C1 segment of cervical spinal cord (tissue), 14 donors: ENCODE measurements around the gene USP8.
"Not testable (repeated sequence)": the region's sequence is repeated elsewhere in the genome, so short reads cannot be mapped to it uniquely, and the experiment has no call there.

Experiments
- DNase-seq, 14 donors: peaks; one replicate each; lab custom pipeline; 2025; lab: John Stamatoyannopoulos, UW

USP8 gene

GRCh38 chr15:50424066-50424890 lies at the start of gene USP8:
TSS of gene USP8 (plus strand) at chr15:50424405. CDS start at chr15:50439074, 14,669 bp downstream.
- peak; percentile 55 to 97 (median 94) for DNase-seq

- no peak for DNase-seq
Observed at GRCh38 chr15:50377867-50378751, 46.1 kb upstream of the USP8 start.

- DNase-seq = no peak
Observed at GRCh38 chr15:50378776-50379175, 45.4 kb upstream of the USP8 start.

- not testable (repeated sequence) for DNase-seq
Observed at GRCh38 chr15:50379413-50379812, 44.8 kb upstream of the USP8 start.

- DNase-seq = no peak
Observed at GRCh38 chr15:50380089-50380488, 44.1 kb upstream of the USP8 start.

GRCh38 chr15:50381438-50381837 lies 42.8 kb upstream of the USP8 start:
- DNase-seq = no peak

GRCh38 chr15:50382408-50382807 lies 41.8 kb upstream of the USP8 start:
- not testable (repeated sequence) for DNase-seq

- no peak for DNase-seq
Observed at GRCh38 chr15:50390554-50391264, 33.5 kb upstream of the USP8 start.

- DNase-seq = not testable (repeated sequence)
Observed at GRCh38 chr15:50391561-50391960, 32.6 kb upstream of the USP8 start.

- no peak for DNase-seq
Observed at GRCh38 chr15:50411870-50412269, 12.3 kb upstream of the USP8 start.

- no peak for DNase-seq
Observed at GRCh38 chr15:50414624-50415023, 9.6 kb upstream of the USP8 start.

GRCh38 chr15:50415752-50416404 lies 8.3 kb upstream of the USP8 start:
- DNase-seq = no peak

- no peak for DNase-seq
Observed at GRCh38 chr15:50416890-50417289, 7.3 kb upstream of the USP8 start.

- no peak for DNase-seq
Observed at GRCh38 chr15:50418041-50418583, 6.1 kb upstream of the USP8 start.

GRCh38 chr15:50425219-50425618 lies 1.0 kb downstream of the USP8 start:
- DNase-seq = no peak

GRCh38 chr15:50425678-50426246 lies 1.6 kb downstream of the USP8 start:
- not testable (repeated sequence) for DNase-seq

GRCh38 chr15:50426428-50426827 lies 2.2 kb downstream of the USP8 start:
- no peak for DNase-seq

- no peak for DNase-seq
Observed at GRCh38 chr15:50431204-50431603, 7.0 kb downstream of the USP8 start.

- DNase-seq = no peak
Observed at GRCh38 chr15:50432230-50432629, 8.0 kb downstream of the USP8 start.

- DNase-seq = no peak
Observed at GRCh38 chr15:50435772-50436171, 11.6 kb downstream of the USP8 start.

- no peak for DNase-seq
Observed at GRCh38 chr15:50438251-50438650, 14.0 kb downstream of the USP8 start.
